SK-N-SH treated with all-trans-retinoic acid at 6 μM for 48 hours (cell line): ENCODE data around the gene ZNF789.

Experiments used
- PATZ1 ChIP-seq: fragments of 250-450 bp; sonication (Bioruptor Pico); IDR thresholded peaks from 2 replicates; pipeline ENCODE4 v1.8.0; 2020; ENCODE audit warnings: mild to moderate bottlenecking, moderate library complexity, borderline replicate concordance
- PPARA ChIP-seq: fragments of 250-450 bp; sonication (Bioruptor Pico); IDR thresholded peaks from 2 replicates; pipeline ENCODE4 v1.5.0; 2020; ENCODE audit warnings: mild to moderate bottlenecking, borderline replicate concordance
- RARB ChIP-seq: fragments of 250-450 bp; sonication (Bioruptor Pico); IDR thresholded peaks from 2 replicates; pipeline ENCODE4 v1.8.0; 2021; ENCODE audit warnings: mild to moderate bottlenecking, moderate library complexity
- ZNF8 ChIP-seq: fragments of 450-650 bp; formaldehyde crosslinking; IDR thresholded peaks from 2 replicates; pipeline ENCODE4 v1.5.0; 2020; ENCODE audit warnings: mild to moderate bottlenecking, moderate library complexity

GRCh38 chr7:99448855-99449254 is 23.8 kb upstream of the ZNF789 start:
- TF ChIP-seq PPARA (CRISPR knock-in tag): no peak
- TF ChIP-seq PATZ1 (CRISPR knock-in tag): no peak
- no peak for TF ChIP-seq ZNF8
- no peak for TF ChIP-seq RARB (CRISPR knock-in tag)
